CD4-positive, alpha-beta T cell treated with Interferon alpha-2 for 1 hour (primary cell): ENCODE measurements around the gene GPR146.
"Not testable (repeated sequence)": the region's sequence is repeated elsewhere in the genome, so short reads cannot be mapped to it uniquely, and the experiment has no call there.

Experiments used
- DNase-seq, 2 donors: peaks; one replicate each; pipeline ENCODE4 v3.0.0-alpha.2; 2020 to 2022

The GPR146 gene

GRCh38 chr7:1044189-1045068 is at the start of gene GPR146:
Gene GPR146, plus strand, starts transcription at chr7:1044546. Its CDS starts 12,970 bp downstream, at chr7:1057516.
- peak; percentile 90 to 93 for DNase-seq

GRCh38 chr7:994592-995308 is 49.6 kb upstream of the GPR146 start:
- DNase-seq, result no peak

GRCh38 chr7:995571-995970 is 48.8 kb upstream of the GPR146 start:
- DNase-seq, result no peak

GRCh38 chr7:996079-996872 is 48.1 kb upstream of the GPR146 start:
- no peak for DNase-seq

- no peak for DNase-seq
These were observed 46.6 kb upstream of the GPR146 start for GRCh38 chr7:997404-998395.

- no peak for DNase-seq
These were observed 45.0 kb upstream of the GPR146 start for GRCh38 chr7:999149-999879.

- no peak for DNase-seq
These were observed 44.1 kb upstream of the GPR146 start for GRCh38 chr7:999941-1000935.

GRCh38 chr7:1001069-1001770 is 43.1 kb upstream of the GPR146 start:
- DNase-seq, result not testable (repeated sequence)

GRCh38 chr7:1002026-1002425 is 42.3 kb upstream of the GPR146 start:
- DNase-seq, result not testable (repeated sequence)

- not testable (repeated sequence) for DNase-seq
These were observed 41.9 kb upstream of the GPR146 start for GRCh38 chr7:1002445-1002844.

- peak in 1 of 2 donors; percentile 62 for DNase-seq
These were observed 40.1 kb upstream of the GPR146 start for GRCh38 chr7:1004018-1004852.

- no peak for DNase-seq
These were observed 39.0 kb upstream of the GPR146 start for GRCh38 chr7:1005303-1005702.

GRCh38 chr7:1007901-1008300 is 36.4 kb upstream of the GPR146 start:
- DNase-seq, result no peak

- DNase-seq, result no peak
These were observed 35.5 kb upstream of the GPR146 start for GRCh38 chr7:1008733-1009363.

- DNase-seq, result no peak
These were observed 34.6 kb upstream of the GPR146 start for GRCh38 chr7:1009747-1010146.

GRCh38 chr7:1010226-1010625 is 34.1 kb upstream of the GPR146 start:
- no peak for DNase-seq

GRCh38 chr7:1011297-1012003 is 32.9 kb upstream of the GPR146 start:
- DNase-seq, result peak; percentile 20 to 56
